ENCODE data around the gene RPL15. TPM values are rescaled to one million over a fixed set of nuclear protein-coding genes. Genes with fewer than 3 reads are reported as not detected.
A peak's percentile ranks its signal among the peaks of the same experiment; 100 is the strongest.

Gene RPL15
- total RNA-seq, 4 donors from 2014 or later = 2,085 to 2,928 (median 2,309) TPM

GRCh38 chr3:23944007-23944783, 27.3 kb downstream of the RPL15 start:
- no peaks in the 10 kb centered on the region for H3K27me3 ChIP-seq
- no peaks in the 10 kb centered on the region for H3K9me3 ChIP-seq
- 10 to 17% methylated on average over 13 of the region's 13 CpGs for WGBS, 2 donors (ENCODE audit: low coverage in 1 of 2)
- H3K36me3 ChIP-seq = no peaks in the 10 kb centered on the region
- TF ChIP-seq POLR2AphosphoS5 (IDR thresholded peaks at IDR 0.05) = no peak
- TF ChIP-seq, protein P1, sequence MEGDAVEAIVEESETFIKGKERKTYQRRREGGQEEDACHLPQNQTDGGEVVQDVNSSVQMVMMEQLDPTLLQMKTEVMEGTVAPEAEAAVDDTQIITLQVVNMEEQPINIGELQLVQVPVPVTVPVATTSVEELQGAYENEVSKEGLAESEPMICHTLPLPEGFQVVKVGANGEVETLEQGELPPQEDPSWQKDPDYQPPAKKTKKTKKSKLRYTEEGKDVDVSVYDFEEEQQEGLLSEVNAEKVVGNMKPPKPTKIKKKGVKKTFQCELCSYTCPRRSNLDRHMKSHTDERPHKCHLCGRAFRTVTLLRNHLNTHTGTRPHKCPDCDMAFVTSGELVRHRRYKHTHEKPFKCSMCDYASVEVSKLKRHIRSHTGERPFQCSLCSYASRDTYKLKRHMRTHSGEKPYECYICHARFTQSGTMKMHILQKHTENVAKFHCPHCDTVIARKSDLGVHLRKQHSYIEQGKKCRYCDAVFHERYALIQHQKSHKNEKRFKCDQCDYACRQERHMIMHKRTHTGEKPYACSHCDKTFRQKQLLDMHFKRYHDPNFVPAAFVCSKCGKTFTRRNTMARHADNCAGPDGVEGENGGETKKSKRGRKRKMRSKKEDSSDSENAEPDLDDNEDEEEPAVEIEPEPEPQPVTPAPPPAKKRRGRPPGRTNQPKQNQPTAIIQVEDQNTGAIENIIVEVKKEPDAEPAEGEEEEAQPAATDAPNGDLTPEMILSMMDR (IDR thresholded peaks at IDR 0.05) = no peak
- no peak for TF ChIP-seq POLR2A (IDR thresholded peaks at IDR 0.05)
- TF ChIP-seq EP300 (IDR thresholded peaks at IDR 0.05) = no peak
- H3K27ac ChIP-seq = peak overlapping the region; percentile 90 to 100 (median 100)
- no peak for ATAC-seq
- peaks cover 0 to 40% (median 7%) of the 10 kb centered on the region in 3 donors for H3K4me1 ChIP-seq
- peak overlapping the region; percentile 65 to 95 for H3K4me3 ChIP-seq

DNA sequence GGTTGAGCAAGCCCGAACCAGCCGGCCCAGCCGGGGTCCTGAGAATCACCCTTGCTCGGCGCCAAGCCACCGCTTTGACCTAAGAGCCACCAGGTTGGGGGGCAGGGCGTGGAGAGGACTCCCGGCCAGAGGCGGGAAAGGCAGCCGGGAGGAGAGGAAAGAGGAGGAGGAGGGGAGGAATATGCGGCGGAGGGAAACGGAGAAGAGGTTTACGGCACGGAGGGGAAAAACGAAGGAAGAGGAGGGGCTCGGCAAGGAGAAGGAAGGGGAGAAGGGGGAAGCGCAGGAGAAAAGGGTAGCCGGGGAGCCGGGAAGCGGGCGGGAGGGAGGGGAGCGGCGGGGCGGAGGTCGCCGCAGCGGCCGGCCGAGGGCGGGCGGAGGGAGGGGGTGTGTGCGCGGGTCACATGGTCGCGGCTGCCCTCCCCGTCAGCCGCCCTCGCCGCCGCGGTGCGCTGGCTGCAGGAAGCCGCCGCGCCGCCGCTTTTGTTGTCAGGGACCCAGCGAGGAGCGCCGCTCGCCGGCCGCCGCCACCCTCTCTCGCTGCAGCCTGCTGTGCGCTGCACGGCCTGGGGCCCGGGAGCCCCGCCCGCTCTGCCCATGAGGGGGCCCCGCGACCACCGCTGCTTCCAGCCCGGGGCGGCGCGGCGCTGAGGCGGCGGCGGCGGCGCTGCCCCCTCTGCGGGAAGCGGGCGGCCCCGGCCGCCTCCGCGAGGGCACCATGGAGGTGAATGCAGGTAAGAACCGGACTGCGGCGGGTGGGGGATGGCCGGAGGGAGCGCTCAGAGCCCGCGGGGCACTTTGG, 28.1 kb downstream of the RPL15 start, which contains the start of gene NR1D2:
Gene NR1D2, plus strand, starts transcription at position 426 of the 802 bp plus-strand sequence. Its CDS starts 293 bp downstream, at position 719.
- peak; percentile 73 for ATAC-seq
- 0% methylated on average over 9 to 18 of the region's 88 CpGs for WGBS, 2 donors (ENCODE audit: low coverage in 1 of 2)
- TF ChIP-seq POLR2A (IDR thresholded peaks at IDR 0.05) (peak; percentile 91 to 94), POLR2AphosphoS5 (IDR thresholded peaks at IDR 0.05) (peak; percentile 84)
- TF ChIP-seq, protein P1 (IDR thresholded peaks at IDR 0.05) = no peak
- H3K4me3 ChIP-seq = peak within 1 kb of the TSS; percentile 65 to 95
- no peaks in the 10 kb centered on the region for H3K27me3 ChIP-seq
- H3K36me3 ChIP-seq = no peaks in the 10 kb centered on the region
- no peaks in the 10 kb centered on the region for H3K9me3 ChIP-seq
- H3K4me1 ChIP-seq = peaks cover 0 to 48% (median 14%) of the 10 kb centered on the region in 3 donors
- peak within 1 kb of the TSS; percentile 90 to 100 (median 100) for H3K27ac ChIP-seq

- Histone ChIP-seq H3K4me3 (peak overlapping the region; percentile 65 to 95), H3K9me3 (no peaks in the 10 kb centered on the region), H3K4me1 (peaks cover 0 to 54% (median 14%) of the 10 kb centered on the region in 3 donors), H3K27ac (peak overlapping the region; percentile 90 to 100 (median 100)), H3K36me3 (no peaks in the 10 kb centered on the region), H3K27me3 (no peaks in the 10 kb centered on the region)
- no peak for ATAC-seq
- WGBS, 2 donors (ENCODE audit: low coverage in 1 of 2) = no CpG with 5 or more reads among the region's 39 CpGs
- TF ChIP-seq EP300 (IDR thresholded peaks at IDR 0.05) (no peak), POLR2AphosphoS5 (IDR thresholded peaks at IDR 0.05) (no peak), POLR2A (IDR thresholded peaks at IDR 0.05) (no peak)
- TF ChIP-seq, protein P1 (IDR thresholded peaks at IDR 0.05) = no peak
Observed at GRCh38 chr3:23945663-23945912, 28.7 kb downstream of the RPL15 start.

DNA sequence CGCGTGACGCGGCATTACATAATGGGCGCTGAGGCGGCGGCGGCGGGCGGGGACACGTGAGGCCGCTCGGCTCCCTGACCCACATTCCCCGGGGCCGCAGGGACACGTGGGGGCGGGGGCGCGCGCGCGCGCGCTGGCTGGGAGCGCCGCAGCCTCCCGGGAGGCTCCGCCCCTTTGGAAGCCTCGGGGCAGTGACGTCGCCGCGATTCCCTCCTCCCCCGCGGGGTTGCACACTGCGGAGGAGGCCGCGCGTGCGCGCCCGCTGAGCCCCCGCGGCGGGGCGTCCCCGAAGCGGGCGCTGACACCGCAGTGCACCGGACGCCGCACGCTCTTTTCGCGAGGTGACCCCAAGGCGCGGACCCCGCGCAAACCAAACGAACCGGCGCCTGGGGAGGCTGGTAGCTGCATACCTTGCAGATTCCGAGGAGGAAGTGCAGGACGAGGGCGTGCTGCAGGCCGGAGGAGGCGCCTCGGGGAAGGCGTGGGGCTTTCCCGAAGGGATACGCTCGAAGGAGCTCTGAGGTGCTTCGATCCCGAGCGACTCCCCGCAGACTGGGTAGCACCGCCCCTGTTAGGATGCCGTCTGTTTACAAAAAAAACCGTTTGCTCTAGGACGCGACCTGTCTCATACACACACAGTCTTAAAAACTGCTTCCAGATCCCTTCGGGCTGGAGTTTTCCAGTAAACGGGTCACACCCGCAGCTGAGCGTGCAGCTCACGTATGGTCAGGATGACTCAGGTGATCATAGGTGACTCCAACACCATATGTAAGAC, 29.2 kb downstream of the RPL15 start:
- no peaks in the 10 kb centered on the region for H3K9me3 ChIP-seq
- no peaks in the 10 kb centered on the region for H3K27me3 ChIP-seq
- no peak for TF ChIP-seq EP300 (IDR thresholded peaks at IDR 0.05)
- peak; percentile 71 for TF ChIP-seq POLR2AphosphoS5 (IDR thresholded peaks at IDR 0.05)
- peak in 1 of 2 donors; percentile 45 for TF ChIP-seq POLR2A (IDR thresholded peaks at IDR 0.05)
- TF ChIP-seq, protein P1 (IDR thresholded peaks at IDR 0.05) = peak in 2 of 4 experiments; percentile 15 to 26
- H3K4me1 ChIP-seq = peaks cover 0 to 59% (median 17%) of the 10 kb centered on the region in 3 donors
- H3K36me3 ChIP-seq = no peaks in the 10 kb centered on the region
- H3K4me3 ChIP-seq = peak overlapping the region; percentile 53 to 95
- 0% methylated on average over 9 of the region's 87 CpGs; no CpG with 5 or more reads in 1 of the 2 donors for WGBS, 2 donors (ENCODE audit: low coverage in 1 of 2)
- peak overlapping the region; percentile 67 to 100 (median 100) for H3K27ac ChIP-seq
- peak; percentile 91 for ATAC-seq
